Ovary (tissue), 3 donors: Measurements from ENCODE around the gene FAM20C.

Source experiments
- CTCF ChIP-seq, 3 donors: fragments of 450-650 bp in 2 of 3; fragments of 200-600 bp in 1 of 3; IDR thresholded peaks; one replicate each; pipeline versions ENCODE4 v1.5.1 to v1.8.0; 2016 to 2022; ENCODE audit warnings: antibody characterized with exemption in 3 of 3, mild to moderate bottlenecking in 1 of 3
- EP300 ChIP-seq: sonication (generic); formaldehyde crosslinking; IDR thresholded peaks from one replicate; pipeline ENCODE4 v1.6.1; 2017; ENCODE audit warnings: antibody characterized with exemption
- POLR2A ChIP-seq: fragments of 450-650 bp; IDR thresholded peaks from one replicate; pipeline ENCODE4 v1.6.1; 2017; ENCODE audit warnings: antibody characterized with exemption, mild to moderate bottlenecking, moderate library complexity
- donor health status: DM: no; HTN: no; CAD: no.

GRCh38 chr7:214410-215212 lies 22.2 kb downstream of the FAM20C start:
- no peak for TF ChIP-seq POLR2A
- TF ChIP-seq CTCF (IDR thresholded peaks at IDR 0.05) = no peak
- TF ChIP-seq EP300 = no peak
